Measurements from ENCODE around the gene C7. TPM values are rescaled to one million over a fixed set of nuclear protein-coding genes. Genes with fewer than 3 reads are reported as not detected.
A peak's percentile ranks its signal among the peaks of the same experiment; 100 is the strongest.

C7 gene
- total and polyA plus RNA-seq, 2 of the 8 experiments (the other 6 are each of a cell fraction or from before 2014, with no cell fraction given): 0.08 TPM; not detected in 1

- Histone ChIP-seq H3K4ac (replicated peaks; ENCODE audit: insufficient read length, low read depth, low read length) (no peak overlapping the region), H3K9ac (replicated peaks in 1 of 4; ENCODE audit: extremely low read depth in 1 of 4, low read depth in 3 of 4, low read length in 3 of 4) (no peak overlapping the region), H2BK5ac (ENCODE audit: low read depth, low read length) (no peak overlapping the region), H3K18ac (ENCODE audit: extremely low read depth, low read length) (no peak overlapping the region), H2BK20ac (ENCODE audit: low read length) (no peak overlapping the region), H3K9me3 (ENCODE audit: insufficient read depth in 2 of 2, low read depth in 1 of 2, low read length in 1 of 2) (no peaks in the 10 kb centered on the region), H4K5ac (ENCODE audit: insufficient read length, low read depth, low read length) (no peak overlapping the region), H2AFZ (ENCODE audit: low read length) (no peak overlapping the region), H3K27ac (ENCODE audit: low read depth, low read length) (no peak overlapping the region), H3K4me2 (ENCODE audit: insufficient read depth in 1 of 2, low read depth in 2 of 2, low read length in 2 of 2) (no peak overlapping the region), H3K23ac (ENCODE audit: insufficient read length) (no peak overlapping the region), H2AK5ac (ENCODE audit: low read depth, low read length) (no peak overlapping the region), H3K27me3 (replicated peaks in 1 of 4; ENCODE audit: control insufficient read depth in 3 of 4, extremely low read depth in 1 of 4, insufficient read depth in 3 of 4, low read length in 3 of 4) (peaks cover 0 to 2% (median 0%) of the 10 kb centered on the region in 4 experiments; a peak in 2 of 7 replicates), H3K36me3 (ENCODE audit: control insufficient read depth in 2 of 4, insufficient read depth in 4 of 4, low read length in 3 of 4) (no peaks in the 10 kb centered on the region), H4K20me1 (replicated peaks in 1 of 2; ENCODE audit: control insufficient read depth in 1 of 2, insufficient read depth in 2 of 2, low read length in 2 of 2) (no peaks in the 10 kb centered on the region), H4K8ac (ENCODE audit: extremely low read depth, insufficient read depth, low read length) (no peak overlapping the region), H3K23me2 (ENCODE audit: low read depth, low read length) (no peaks in the 10 kb centered on the region), H2BK15ac (ENCODE audit: low read length) (0 out of 2 replicates have a peak overlapping the region, but pooled peaks have one; percentile 46), H3K79me2 (ENCODE audit: control insufficient read depth in 1 of 2, insufficient read depth in 2 of 2, low read length in 2 of 2) (no peaks in the 10 kb centered on the region), H3K14ac (ENCODE audit: insufficient read length) (no peak overlapping the region), H3K4me1 (replicated peaks in 1 of 4; ENCODE audit: control insufficient read depth in 3 of 4, insufficient read depth in 4 of 4, low read length in 3 of 4) (peaks cover 1 to 5% (median 4%) of the 10 kb centered on the region in 4 experiments; a peak in 2 of 7 replicates), H3K56ac (replicated peaks; ENCODE audit: insufficient read length, low read depth, low read length) (no peak overlapping the region), H3K4me3 (ENCODE audit: extremely low read depth in 1 of 4, insufficient read depth in 2 of 4, low read depth in 3 of 4, low read length in 4 of 4) (no peak overlapping the region), H4K91ac (replicated peaks; ENCODE audit: insufficient read length, low read length) (no peak overlapping the region), H2BK12ac (ENCODE audit: low read depth, low read length) (no peak overlapping the region), H3K79me1 (ENCODE audit: low read depth, low read length) (no peaks in the 10 kb centered on the region), H2BK120ac (replicated peaks; ENCODE audit: low read depth, low read length) (no peak overlapping the region)
- ChIA-PET CTCF (ENCODE audit: partially characterized antibody) (interaction anchor here (0.5 kb wide), 1 partner anchor 35 kb away, joined by 4 read pairs; no protein-coding TSS in a partner anchor), POLR2A (ENCODE audit: partially characterized antibody) (interaction anchor here (1.4 kb wide), 1 partner anchor 9 kb away, joined by 3 read pairs; no protein-coding TSS in a partner anchor)
- no peak for FAIRE-seq
- WGBS, 2 experiments (ENCODE audit: extremely low coverage in 1 of 2, insufficient coverage in 1 of 2, insufficient read length in 1 of 2, insufficient replicate concordance in 2 of 2, low coverage in 1 of 2, low lambda C conversion rate in 2 of 2, missing lambda C conversion rate in 1 of 2): 68% methylated on average over 4 of the region's 4 CpGs; no CpG with 5 or more reads in 1 of the 2 experiments
- DNase-seq (ENCODE audit: low read depth in 1 of 2, low spot score in 2 of 2): no peak
- TF ChIP-seq SP4 (IDR thresholded peaks at IDR 0.05; ENCODE audit: low read length): no peak
- TF ChIP-seq MAX (IDR thresholded peaks at IDR 0.05): no peak
- TF ChIP-seq SIX5 (IDR thresholded peaks at IDR 0.05; ENCODE audit: low read depth, low read length): no peak
- no peak for TF ChIP-seq RFX5 (IDR thresholded peaks at IDR 0.05; ENCODE audit: borderline replicate concordance, low read depth, low read length)
- no peak for TF ChIP-seq TBP (IDR thresholded peaks at IDR 0.05; ENCODE audit: low read depth, low read length)
- TF ChIP-seq EGR1 (IDR thresholded peaks at IDR 0.05; ENCODE audit: borderline replicate concordance, low read depth, low read length): no peak
- no peak for TF ChIP-seq RXRA (IDR thresholded peaks at IDR 0.05; ENCODE audit: insufficient read depth, low read depth, low read length)
- TF ChIP-seq BRCA1 (IDR thresholded peaks at IDR 0.05; ENCODE audit: low read depth, low read length): no peak
- TF ChIP-seq CBX5 (IDR thresholded peaks at IDR 0.05; ENCODE audit: low read depth, low read length): no peak
- TF ChIP-seq POLR2AphosphoS5 (IDR thresholded peaks at IDR 0.05; ENCODE audit: low read depth, low read length): no peak
- no peak for TF ChIP-seq PHF8 (conservative IDR thresholded peaks at IDR 0.05; ENCODE audit: low read depth, low read length)
- no peak for TF ChIP-seq SUZ12 (IDR thresholded peaks at IDR 0.05; ENCODE audit: low read length)
- TF ChIP-seq SIRT6 (IDR thresholded peaks at IDR 0.05; ENCODE audit: low read length): no peak
- no peak for TF ChIP-seq MAFK (IDR thresholded peaks at IDR 0.05; ENCODE audit: low read depth, low read length)
- TF ChIP-seq TAF1 (IDR thresholded peaks at IDR 0.05; ENCODE audit: low read depth, low read length): no peak
- TF ChIP-seq EZH2 (IDR thresholded peaks at IDR 0.05; ENCODE audit: low read depth, low read length, severe bottlenecking): no peak
These were observed 2.0 kb downstream of the C7 start for GRCh38 chr5:40911266-40911665.
